ENCODE results near the gene SCAMP2.
A peak's percentile ranks its signal among the peaks of the same experiment; 100 is the strongest.
"Not testable (repeated sequence)": the region's sequence is repeated elsewhere in the genome, so short reads cannot be mapped to it uniquely, and the experiment has no call there.

SCAMP2 gene

DNA sequence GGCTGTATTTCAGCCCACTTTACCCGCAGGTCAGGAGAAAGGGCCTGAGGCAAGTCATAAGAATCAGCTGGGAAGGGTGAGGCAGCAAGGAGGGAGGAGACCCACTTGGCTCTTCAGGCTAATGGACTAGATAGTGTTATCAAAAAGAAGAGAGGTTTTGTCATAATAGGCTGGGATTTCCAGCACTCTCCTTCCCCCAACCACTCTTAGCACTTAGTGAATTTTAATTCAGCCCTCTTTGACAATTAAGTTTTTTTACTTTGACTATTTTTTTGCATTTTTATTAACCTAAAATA is 17.4 kb upstream of the SCAMP2 start:
- DNase-seq (ENCODE audit: low read depth): no peak
- TF ChIP-seq, protein P1, sequence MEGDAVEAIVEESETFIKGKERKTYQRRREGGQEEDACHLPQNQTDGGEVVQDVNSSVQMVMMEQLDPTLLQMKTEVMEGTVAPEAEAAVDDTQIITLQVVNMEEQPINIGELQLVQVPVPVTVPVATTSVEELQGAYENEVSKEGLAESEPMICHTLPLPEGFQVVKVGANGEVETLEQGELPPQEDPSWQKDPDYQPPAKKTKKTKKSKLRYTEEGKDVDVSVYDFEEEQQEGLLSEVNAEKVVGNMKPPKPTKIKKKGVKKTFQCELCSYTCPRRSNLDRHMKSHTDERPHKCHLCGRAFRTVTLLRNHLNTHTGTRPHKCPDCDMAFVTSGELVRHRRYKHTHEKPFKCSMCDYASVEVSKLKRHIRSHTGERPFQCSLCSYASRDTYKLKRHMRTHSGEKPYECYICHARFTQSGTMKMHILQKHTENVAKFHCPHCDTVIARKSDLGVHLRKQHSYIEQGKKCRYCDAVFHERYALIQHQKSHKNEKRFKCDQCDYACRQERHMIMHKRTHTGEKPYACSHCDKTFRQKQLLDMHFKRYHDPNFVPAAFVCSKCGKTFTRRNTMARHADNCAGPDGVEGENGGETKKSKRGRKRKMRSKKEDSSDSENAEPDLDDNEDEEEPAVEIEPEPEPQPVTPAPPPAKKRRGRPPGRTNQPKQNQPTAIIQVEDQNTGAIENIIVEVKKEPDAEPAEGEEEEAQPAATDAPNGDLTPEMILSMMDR (conservative IDR thresholded peaks at IDR 0.05; ENCODE audit: low read depth, low read length): no peak
- H3K4me3 ChIP-seq (ENCODE audit: low read length): peak overlapping the region; percentile 95

DNA sequence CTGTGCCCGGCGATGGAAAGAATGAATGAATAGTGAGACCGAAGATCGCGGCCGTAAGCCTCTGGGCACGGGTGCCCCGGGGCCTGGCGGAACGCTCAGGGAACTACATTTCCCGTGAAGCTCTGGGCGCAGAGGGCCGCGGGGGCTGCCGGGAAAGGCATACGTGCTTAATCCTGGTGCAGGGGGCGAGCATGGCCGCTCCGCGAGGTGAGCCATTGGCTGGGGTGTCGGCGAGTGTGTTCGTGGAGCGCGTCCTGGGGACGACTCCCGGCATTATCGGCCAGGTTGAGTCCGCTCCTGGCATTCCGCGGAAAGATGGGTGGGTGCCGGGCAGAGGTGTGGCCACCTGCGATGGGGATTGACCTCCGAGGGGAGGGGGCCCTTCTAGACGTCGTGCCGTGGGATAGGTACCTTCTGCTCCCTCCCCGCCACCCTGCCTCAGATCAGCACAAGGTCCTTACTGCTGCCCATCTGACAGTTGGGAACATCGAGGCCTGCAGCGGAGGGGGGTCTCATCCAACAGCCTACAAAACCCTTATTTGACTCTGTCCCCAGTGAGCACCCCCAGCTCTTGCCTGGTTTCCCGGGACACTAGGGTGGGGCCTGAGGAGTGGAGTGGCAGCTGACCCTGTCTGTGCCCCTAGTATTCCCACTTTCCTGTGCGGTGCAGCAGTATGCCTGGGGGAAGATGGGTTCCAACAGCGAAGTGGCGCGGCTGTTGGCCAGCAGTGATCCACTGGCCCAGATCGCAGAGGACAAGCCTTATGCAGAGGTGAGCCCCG is 16.9 kb upstream of the SCAMP2 start, which contains the start of gene MPI:
TSS of gene MPI (plus strand) at position 160 of the 782 bp plus-strand sequence. CDS start at position 192, 32 bp downstream.
- TF ChIP-seq, protein P1 (conservative IDR thresholded peaks at IDR 0.05; ENCODE audit: low read depth, low read length): no peak
- H3K4me3 ChIP-seq (ENCODE audit: low read length): peak within 1 kb of the TSS; percentile 95
- peak; percentile 29 for DNase-seq (ENCODE audit: low read depth)

DNA sequence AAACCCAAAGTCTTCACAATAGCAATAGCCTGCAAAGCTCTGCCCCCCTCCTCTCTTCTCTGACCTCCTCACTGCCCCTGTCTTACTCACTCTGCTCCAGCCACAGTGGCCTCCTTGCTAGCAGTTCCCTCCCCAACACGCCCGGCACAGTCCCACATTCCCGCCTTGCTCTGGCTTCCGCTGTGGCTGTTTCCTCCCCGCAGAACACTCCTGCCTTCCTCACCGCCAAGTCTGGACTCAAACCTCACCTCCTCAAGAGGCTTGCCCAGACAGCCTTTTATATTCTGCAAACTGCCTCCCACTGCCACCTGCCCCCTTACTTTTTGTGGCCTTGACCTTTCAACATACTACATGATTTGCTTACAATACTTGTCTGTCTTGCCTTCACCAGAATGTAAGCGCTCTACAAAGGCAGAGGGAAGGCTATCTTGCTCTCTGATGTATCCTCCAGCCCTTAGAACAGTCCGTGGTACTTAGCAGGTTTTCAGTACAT is 16.3 kb upstream of the SCAMP2 start:
- peak overlapping the region; percentile 95 for H3K4me3 ChIP-seq (ENCODE audit: low read length)
- TF ChIP-seq, protein P1 (conservative IDR thresholded peaks at IDR 0.05; ENCODE audit: low read depth, low read length): no peak
- no peak for DNase-seq (ENCODE audit: low read depth)

DNA sequence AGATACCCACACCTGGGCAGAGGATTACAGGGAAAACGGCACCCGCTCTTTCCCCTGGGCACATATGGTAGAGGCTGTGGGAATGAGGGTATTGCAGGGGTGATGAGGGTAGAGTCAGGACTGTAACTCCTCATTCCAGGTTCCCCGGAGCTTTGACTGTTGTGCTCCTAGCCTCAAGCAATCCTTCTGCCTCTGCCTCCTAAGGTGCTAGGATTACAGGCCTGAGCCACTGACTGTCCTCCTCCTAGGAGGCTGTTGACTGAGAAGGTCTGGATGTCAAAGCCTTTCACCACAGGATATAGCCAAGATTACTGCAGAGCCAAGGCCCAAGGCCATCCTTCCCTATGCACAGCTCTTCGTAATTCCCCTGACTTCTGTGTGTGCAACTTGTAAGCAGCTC is 15.6 kb upstream of the SCAMP2 start:
- no peak overlapping the region for H3K4me3 ChIP-seq (ENCODE audit: low read length)
- DNase-seq (ENCODE audit: low read depth): no peak

DNA sequence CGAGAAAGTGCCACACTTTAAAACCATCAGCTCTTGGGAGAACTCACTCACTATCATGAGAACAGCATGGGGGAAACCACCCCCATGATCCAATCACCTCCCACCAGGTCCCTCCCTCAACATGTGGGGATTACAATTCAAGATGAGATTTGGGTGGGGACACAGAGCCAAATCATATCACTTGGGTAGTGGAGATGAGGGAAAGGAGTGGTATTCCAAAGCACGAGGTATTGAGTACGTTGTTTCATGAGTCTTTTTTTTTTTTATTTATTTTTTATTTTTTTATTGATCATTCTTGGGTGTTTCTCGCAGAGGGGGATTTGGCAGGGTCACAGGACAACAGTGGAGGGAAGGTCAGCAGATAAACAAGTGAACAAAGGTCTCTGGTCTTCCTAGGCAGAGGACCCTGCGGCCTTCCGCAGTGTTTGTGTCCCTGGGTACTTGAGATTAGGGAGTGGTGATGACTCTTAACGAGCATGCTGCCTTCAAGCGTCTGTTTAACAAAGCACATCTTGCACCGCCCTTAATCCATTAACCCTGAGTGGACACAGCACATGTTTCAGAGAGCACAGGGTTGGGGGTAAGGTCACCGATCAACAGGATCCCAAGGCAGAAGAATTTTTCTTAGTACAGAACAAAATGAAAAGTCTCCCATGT is 14.5 kb upstream of the SCAMP2 start:
- not testable (repeated sequence) for H3K4me3 ChIP-seq (ENCODE audit: low read length); DNase-seq (ENCODE audit: low read depth)

More for the DNA sequence above, 15.6 kb upstream of the SCAMP2 start:
- TF ChIP-seq, protein P1 (conservative IDR thresholded peaks at IDR 0.05; ENCODE audit: low read depth, low read length): no peak

DNA sequence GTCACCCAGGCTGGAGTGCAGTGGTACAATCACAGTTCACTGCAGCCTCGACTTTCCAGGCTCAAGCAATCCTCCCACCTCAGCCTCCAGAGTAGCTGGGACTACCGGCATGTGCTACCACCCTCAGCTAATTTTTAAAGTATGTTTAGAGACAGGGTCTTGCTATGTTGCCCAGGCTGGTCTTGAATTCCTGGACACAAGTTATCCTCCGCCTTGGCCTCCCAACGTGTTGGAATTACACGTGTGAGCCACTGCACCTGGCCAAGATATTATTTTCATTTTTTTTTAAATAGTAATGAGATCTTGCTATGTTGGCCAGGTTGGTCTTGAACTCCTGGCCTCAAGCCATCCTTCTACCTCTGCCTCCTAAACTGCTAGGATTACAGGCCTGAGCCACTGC is 12.3 kb upstream of the SCAMP2 start:
- DNase-seq (ENCODE audit: low read depth): no peak
- TF ChIP-seq, protein P1 (conservative IDR thresholded peaks at IDR 0.05; ENCODE audit: low read depth, low read length): no peak
- no peak overlapping the region for H3K4me3 ChIP-seq (ENCODE audit: low read length)

DNA sequence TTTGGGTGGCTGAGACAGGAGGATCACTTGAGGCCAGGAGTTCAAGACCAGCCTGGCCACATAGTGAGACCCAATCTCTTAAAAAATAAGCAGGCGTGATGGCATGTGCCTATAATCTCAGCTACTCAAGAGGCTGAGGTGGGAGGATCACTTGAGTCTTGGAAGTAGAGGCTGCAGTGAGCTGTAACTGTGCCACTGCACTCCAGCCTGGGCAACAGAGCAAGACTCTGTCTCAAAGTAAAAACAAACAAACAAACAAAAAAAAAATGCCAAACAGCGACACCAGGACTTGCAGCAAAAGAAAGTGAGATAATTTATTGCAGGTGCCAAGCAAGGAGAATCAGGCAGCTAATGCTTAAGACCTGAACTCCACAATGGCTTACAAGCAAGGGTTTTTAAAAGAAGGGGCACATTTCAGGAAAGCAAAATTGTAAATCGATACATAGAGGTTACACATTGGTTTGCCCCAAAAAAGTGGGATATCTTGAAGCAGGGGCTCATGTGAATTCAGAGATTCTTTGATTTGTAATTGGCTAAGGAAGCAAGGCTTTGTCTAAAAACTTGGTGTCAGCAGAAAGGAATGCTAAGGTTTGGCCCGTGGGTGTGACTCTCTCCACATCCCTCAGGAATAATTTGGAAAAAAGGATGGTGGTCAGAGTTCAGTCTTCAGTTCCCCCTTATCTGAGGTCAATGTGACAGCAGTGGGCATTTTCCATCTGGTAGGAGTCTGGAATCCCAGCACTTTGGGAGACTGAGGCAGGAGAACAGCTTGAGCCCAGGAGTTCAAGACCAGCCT is 11.5 kb upstream of the SCAMP2 start:
- TF ChIP-seq, protein P1 (conservative IDR thresholded peaks at IDR 0.05; ENCODE audit: low read depth, low read length): no peak
- no peak for DNase-seq (ENCODE audit: low read depth)

More for the DNA sequence above, 11.5 kb upstream of the SCAMP2 start:
- no peak overlapping the region for H3K4me3 ChIP-seq (ENCODE audit: low read length)
